Epithelial cell of esophagus (primary cell): ENCODE data around the gene KRT80.
A peak's percentile ranks its signal among the peaks of the same experiment; 100 is the strongest.

Experiments
- DNase-seq: peaks from one replicate; pipeline ENCODE4 v3.0.0; 2010; ENCODE audit warnings: low read depth
- H3K4me3 ChIP-seq: 2 replicates; pipeline ENCODE4 v1.5.1; 2011; ENCODE audit warnings: mild to moderate bottlenecking, low read length, control low read depth
- TF ChIP-seq, protein P1 (sequence below): IDR thresholded peaks from 2 replicates; pipeline ENCODE4 v1.5.1; 2011; ENCODE audit warnings: low read depth, mild to moderate bottlenecking, low read length, control low read depth, inconsistent platforms; ENCODE audit not compliant: insufficient read depth; ENCODE audit errors: missing control alignments

The KRT80 gene

GRCh38 chr12:52215587-52216031 lies 23.8 kb upstream of the KRT80 start:
- H3K4me3 ChIP-seq: no peak overlapping the region
- TF ChIP-seq, protein P1, sequence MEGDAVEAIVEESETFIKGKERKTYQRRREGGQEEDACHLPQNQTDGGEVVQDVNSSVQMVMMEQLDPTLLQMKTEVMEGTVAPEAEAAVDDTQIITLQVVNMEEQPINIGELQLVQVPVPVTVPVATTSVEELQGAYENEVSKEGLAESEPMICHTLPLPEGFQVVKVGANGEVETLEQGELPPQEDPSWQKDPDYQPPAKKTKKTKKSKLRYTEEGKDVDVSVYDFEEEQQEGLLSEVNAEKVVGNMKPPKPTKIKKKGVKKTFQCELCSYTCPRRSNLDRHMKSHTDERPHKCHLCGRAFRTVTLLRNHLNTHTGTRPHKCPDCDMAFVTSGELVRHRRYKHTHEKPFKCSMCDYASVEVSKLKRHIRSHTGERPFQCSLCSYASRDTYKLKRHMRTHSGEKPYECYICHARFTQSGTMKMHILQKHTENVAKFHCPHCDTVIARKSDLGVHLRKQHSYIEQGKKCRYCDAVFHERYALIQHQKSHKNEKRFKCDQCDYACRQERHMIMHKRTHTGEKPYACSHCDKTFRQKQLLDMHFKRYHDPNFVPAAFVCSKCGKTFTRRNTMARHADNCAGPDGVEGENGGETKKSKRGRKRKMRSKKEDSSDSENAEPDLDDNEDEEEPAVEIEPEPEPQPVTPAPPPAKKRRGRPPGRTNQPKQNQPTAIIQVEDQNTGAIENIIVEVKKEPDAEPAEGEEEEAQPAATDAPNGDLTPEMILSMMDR: no peak
- DNase-seq: peak; percentile 92

- no peak overlapping the region for H3K4me3 ChIP-seq
- TF ChIP-seq, protein P1: no peak
- DNase-seq: no peak
Observed at GRCh38 chr12:52214421-52214802, 22.6 kb upstream of the KRT80 start.

DNA sequence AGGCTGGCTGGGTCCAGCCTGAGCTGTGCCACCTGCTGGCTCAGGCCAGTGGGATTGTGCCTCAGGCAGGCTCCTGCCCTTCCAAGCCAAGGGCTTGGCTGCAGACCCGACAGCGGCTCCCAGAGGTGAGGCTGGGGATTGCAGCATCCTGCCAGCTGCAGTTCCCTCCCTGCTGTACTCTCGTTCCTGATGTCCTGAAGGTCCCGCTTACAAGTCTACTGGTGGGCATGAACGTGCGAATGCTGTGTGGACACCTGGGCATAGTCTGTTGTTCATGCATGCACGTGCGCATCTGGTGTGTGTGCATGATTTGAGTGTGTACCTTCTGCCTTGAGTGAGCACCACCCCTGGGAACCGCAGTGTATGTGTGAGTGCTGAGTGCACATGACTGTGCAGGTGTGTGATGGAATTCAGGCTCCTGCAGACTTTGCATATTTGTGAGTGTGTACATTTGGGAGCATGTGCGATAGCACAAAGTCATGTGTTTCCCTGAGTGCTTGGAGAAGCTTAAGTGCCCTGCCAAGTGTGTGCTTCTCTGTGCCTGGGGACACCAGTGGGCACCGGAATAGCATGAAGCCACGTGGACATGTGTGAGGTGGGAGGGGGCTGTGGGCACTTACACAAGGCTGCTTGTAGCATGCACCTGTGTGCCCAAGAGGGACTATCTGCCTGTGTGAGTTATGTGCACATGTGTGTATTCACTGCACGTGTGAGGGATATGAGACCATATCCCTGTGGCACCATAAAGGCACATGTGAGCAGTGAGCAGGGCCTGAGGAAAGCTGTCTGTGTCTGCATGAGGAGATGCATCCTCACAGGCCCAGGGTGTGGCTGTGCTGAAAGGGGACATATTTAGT lies 22.0 kb upstream of the KRT80 start:
- TF ChIP-seq, protein P1: peak; percentile 97
- no peak overlapping the region for H3K4me3 ChIP-seq
- DNase-seq: peak; percentile 78

GRCh38 chr12:52212701-52213563 lies 21.1 kb upstream of the KRT80 start:
- TF ChIP-seq, protein P1: no peak
- H3K4me3 ChIP-seq: no peak overlapping the region
- DNase-seq: no peak

DNA sequence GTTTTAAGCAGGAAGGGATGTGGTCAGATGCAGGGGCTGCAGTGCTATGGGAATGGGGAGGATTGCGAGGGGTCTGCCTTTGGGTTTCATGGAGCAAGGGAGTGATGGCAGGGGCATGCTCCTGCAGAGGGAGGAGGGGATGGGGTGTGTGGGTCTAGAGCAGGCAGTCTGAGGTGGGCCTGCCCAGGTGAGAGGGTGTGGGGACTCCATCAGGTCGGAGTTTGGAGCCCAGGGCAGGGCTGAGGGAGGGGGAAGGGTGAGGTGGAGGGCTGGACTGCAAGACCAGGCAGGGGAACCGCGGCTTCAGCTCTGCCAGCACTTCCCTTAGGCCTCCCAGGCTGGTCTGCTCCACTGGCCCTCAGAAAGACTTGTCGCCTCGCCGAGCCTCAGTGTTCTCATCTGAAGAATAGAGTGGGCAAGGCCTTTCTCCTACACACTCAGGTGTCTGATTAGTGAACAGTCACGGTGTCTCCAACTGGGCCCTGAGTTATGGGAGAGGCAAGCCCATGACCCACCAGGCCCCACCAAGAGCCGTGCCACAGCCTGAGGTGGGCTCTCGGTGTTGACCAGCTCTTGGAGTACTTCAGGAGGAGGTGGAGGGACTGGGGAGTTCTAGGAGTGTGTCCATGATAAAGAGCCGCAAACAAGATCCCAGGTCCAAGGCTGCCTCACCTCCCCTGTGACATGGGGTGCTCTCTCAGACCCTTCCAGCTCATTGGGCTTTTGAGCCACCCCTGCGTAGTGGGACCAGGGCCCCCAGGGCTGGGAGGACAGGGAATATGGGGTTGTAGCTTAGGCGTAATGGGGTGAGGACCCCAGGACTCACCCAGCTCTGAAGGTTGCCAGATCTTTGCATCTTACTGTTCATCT lies 20.1 kb upstream of the KRT80 start:
- H3K4me3 ChIP-seq: no peak overlapping the region

DNA sequence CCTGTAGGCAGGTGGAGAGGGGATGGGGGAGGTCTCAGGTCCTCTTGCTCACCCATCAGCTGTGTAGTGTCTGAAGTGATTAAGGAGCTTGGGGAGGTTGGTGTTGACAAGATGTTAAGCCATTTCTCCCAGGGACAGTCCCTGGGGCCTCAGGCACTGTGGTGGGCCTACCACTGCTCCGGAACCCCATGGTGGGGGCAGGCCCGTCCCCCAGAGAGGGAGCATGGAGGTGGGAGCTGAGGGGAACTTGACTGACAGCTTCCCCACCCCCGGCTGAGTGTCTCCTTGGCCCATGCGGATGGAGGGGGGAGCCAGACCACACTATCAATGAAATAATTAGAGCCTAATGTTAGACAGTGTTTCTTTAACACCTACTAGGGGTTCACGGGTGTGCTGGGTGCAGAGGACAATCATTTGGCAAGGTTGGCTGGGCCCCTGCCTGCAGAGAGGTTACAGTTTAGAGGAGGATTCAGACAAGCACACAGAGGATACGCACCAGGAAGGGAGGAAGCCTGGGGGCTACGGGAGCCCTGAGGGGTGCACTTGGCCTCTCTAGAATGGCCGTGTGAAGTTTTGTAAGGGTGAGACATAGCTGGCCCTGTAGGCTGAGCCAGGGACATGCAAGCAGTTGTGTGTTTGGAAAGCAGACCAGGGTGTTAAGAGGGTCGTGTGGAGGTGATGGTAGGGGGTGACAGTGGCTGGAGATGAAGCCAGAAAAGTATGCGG lies 19.3 kb upstream of the KRT80 start:
- H3K4me3 ChIP-seq: no peak overlapping the region
- no peak for DNase-seq
- TF ChIP-seq, protein P1: no peak

More for the DNA sequence above, 20.1 kb upstream of the KRT80 start:
- TF ChIP-seq, protein P1: no peak
- DNase-seq: no peak
